ENCODE measurements around the gene CAMK2N1. TPM values are rescaled to one million over a fixed set of nuclear protein-coding genes. Genes with fewer than 3 reads are reported as not detected.

CAMK2N1 gene
- total RNA-seq, 1 donor from 2014 or later, result 0.18 TPM

DNA sequence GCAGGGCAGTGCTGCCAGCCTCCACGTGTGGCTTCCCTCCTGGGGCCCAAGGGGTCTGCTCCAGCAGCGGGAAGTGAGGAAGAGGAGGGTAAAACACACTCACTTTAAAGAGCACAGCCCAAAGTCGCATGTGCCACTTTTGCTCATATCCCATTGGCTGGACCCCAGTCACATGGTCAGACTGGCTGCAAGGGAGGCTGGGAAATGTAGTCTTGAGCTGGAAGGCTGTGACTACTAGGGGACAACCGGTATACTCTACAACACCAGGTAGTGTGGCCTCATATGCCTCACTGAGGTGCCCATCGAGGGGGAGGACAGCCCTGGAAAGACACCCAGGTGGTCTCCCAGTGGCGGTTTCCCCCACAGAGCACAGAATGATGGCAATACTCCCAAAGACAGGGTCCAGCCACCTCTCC is 45.2 kb downstream of the CAMK2N1 start:
- H3K9me3 Mint-ChIP-seq, result peaks cover 3% of the 10 kb centered on the region
- CTCF ChIA-PET, result no interaction called here

GRCh38 chr1:20439282-20439681 is 46.7 kb downstream of the CAMK2N1 start:
- ATAC-seq (ENCODE audit: low read depth) (no peak), DNase-seq (no peak)
- no peak overlapping the region for H3K27ac Mint-ChIP-seq
- TF ChIP-seq CTCF (IDR thresholded peaks at IDR 0.05), result no peak
- H3K4me3 Mint-ChIP-seq, result no peak overlapping the region
- intact Hi-C loops (cut with micrococcal nuclease), result no loop called here
- ChIA-PET POLR2A (no interaction called here), CTCF (no interaction called here)
- H3K27me3 Mint-ChIP-seq, result peaks cover 17% of the 10 kb centered on the region
- H3K36me3 Mint-ChIP-seq (ENCODE audit: low read depth), result no peaks in the 10 kb centered on the region
- peaks cover 2% of the 10 kb centered on the region for H3K4me1 Mint-ChIP-seq
- peaks cover 3% of the 10 kb centered on the region for H3K9me3 Mint-ChIP-seq

More for the DNA sequence above, 45.2 kb downstream of the CAMK2N1 start:
- POLR2A ChIA-PET, result no interaction called here
- TF ChIP-seq CTCF (IDR thresholded peaks at IDR 0.05), result no peak
- DNase-seq (no peak), ATAC-seq (ENCODE audit: low read depth) (no peak)
- Mint-ChIP-seq H3K27me3 (peaks cover 11% of the 10 kb centered on the region), H3K4me3 (no peak overlapping the region), H3K27ac (no peak overlapping the region), H3K4me1 (peaks cover 2% of the 10 kb centered on the region), H3K36me3 (ENCODE audit: low read depth) (no peaks in the 10 kb centered on the region)
- intact Hi-C loops (cut with micrococcal nuclease), result no loop called here

GRCh38 chr1:20437640-20438039 is 48.4 kb downstream of the CAMK2N1 start:
- peaks cover 2% of the 10 kb centered on the region for H3K4me1 Mint-ChIP-seq
- POLR2A ChIA-PET, result no interaction called here
- H3K36me3 Mint-ChIP-seq (ENCODE audit: low read depth), result no peaks in the 10 kb centered on the region
- peaks cover 19% of the 10 kb centered on the region for H3K27me3 Mint-ChIP-seq
- no peak for DNase-seq
- no peak for TF ChIP-seq CTCF (IDR thresholded peaks at IDR 0.05)
- no peak overlapping the region for H3K4me3 Mint-ChIP-seq
- intact Hi-C loops (cut with micrococcal nuclease), result no loop called here
- H3K9me3 Mint-ChIP-seq, result peaks cover 3% of the 10 kb centered on the region
- CTCF ChIA-PET, result no interaction called here
- H3K27ac Mint-ChIP-seq, result no peak overlapping the region
- ATAC-seq (ENCODE audit: low read depth), result no peak

GRCh38 chr1:20432891-20433290 is 53.1 kb downstream of the CAMK2N1 start:
- H3K27ac Mint-ChIP-seq, result no peak overlapping the region
- no peak for TF ChIP-seq CTCF (IDR thresholded peaks at IDR 0.05)
- H3K4me1 Mint-ChIP-seq, result no peaks in the 10 kb centered on the region
- peaks cover 38% of the 10 kb centered on the region for H3K27me3 Mint-ChIP-seq
- intact Hi-C loops (cut with micrococcal nuclease), result no loop called here
- no peaks in the 10 kb centered on the region for H3K9me3 Mint-ChIP-seq
- no peaks in the 10 kb centered on the region for H3K36me3 Mint-ChIP-seq (ENCODE audit: low read depth)
- H3K4me3 Mint-ChIP-seq, result no peak overlapping the region
- DNase-seq, result no peak
- ATAC-seq (ENCODE audit: low read depth), result no peak
- ChIA-PET POLR2A (no interaction called here), CTCF (no interaction called here)

Other genes with a start within 250 kb of the CAMK2N1 start
- not detected in 2 replicates for gene VWA5B1, start 195.3 kb downstream of the CAMK2N1 start, total RNA-seq
- gene MUL1, start 21.9 kb upstream of the CAMK2N1 start, total RNA-seq, result 21.7 TPM in 2 replicates
- not detected in 2 replicates for gene FAM43B, start 66.4 kb upstream of the CAMK2N1 start, total RNA-seq
- not detected in 2 replicates for gene CDA, start 102.9 kb upstream of the CAMK2N1 start, total RNA-seq
- gene PINK1, start 147.2 kb upstream of the CAMK2N1 start, total RNA-seq, result 3.4 and 4.2 TPM in 2 replicates
- 132 TPM in 2 replicates for gene DDOST, start 175.2 kb upstream of the CAMK2N1 start, total RNA-seq
- gene KIF17, start 231.8 kb upstream of the CAMK2N1 start, total RNA-seq, result not detected in 2 replicates
- 0.69 and 0.89 TPM in 2 replicates for gene SH2D5, start 246.5 kb upstream of the CAMK2N1 start, total RNA-seq